GM23338 (cell line): ENCODE results near the gene DGAT2. TPM values are rescaled to one million over a fixed set of nuclear protein-coding genes. Genes with fewer than 3 reads are reported as not detected.

Experiments
- ATAC-seq: fragments of 200-7000 bp; cut with Tn5 transposase; 3 replicates; pipeline ENCODE4 v1.9.1; 2020
- DNase-seq: peaks from one replicate; pipeline ENCODE4 v3.0.0-alpha.2; 2015; ENCODE audit warnings: low spot score
- H2AFZ ChIP-seq: fragments of 200-600 bp; sonication (generic); 2 replicates; pipeline ENCODE4 v1.8.0; 2016; ENCODE audit warnings: antibody characterized with exemption, mild to moderate bottlenecking, moderate library complexity
- H3F3A ChIP-seq: fragments of 200-600 bp; sonication (generic); replicated peaks from 2 replicates; pipeline ENCODE4 v1.8.0; 2017; ENCODE audit warnings: antibody characterized with exemption, mixed run types, low read depth
- H3K27ac ChIP-seq: fragments of 200-600 bp; sonication (generic); 2 replicates; pipeline ENCODE4 v1.6.1; 2016; ENCODE audit warnings: low read depth
- H3K27me3 ChIP-seq: fragments of 200-600 bp; sonication (generic); 2 replicates; pipeline ENCODE4 v1.8.0; 2016; ENCODE audit warnings: mild to moderate bottlenecking, mixed run types, moderate library complexity; ENCODE audit not compliant: insufficient read depth
- H3K36me3 ChIP-seq: fragments of 200-600 bp; sonication (generic); 2 replicates; pipeline ENCODE4 v1.8.0; 2016; ENCODE audit warnings: mild to moderate bottlenecking; ENCODE audit not compliant: insufficient read depth
- H3K4me1 ChIP-seq: fragments of 200-600 bp; sonication (generic); 2 replicates; pipeline ENCODE4 v1.8.0; 2016; ENCODE audit warnings: mild to moderate bottlenecking, moderate library complexity; ENCODE audit not compliant: insufficient read depth
- H3K4me2 ChIP-seq: fragments of 200-600 bp; sonication (generic); 2 replicates; pipeline ENCODE4 v1.7.1; 2017; ENCODE audit warnings: mixed run types
- H3K4me3 ChIP-seq: fragments of 200-600 bp; sonication (generic); 2 replicates; pipeline ENCODE4 v1.6.1; 2016; ENCODE audit warnings: mixed run types
- H3K79me2 ChIP-seq: fragments of 200-600 bp; sonication (generic); replicated peaks from 2 replicates; pipeline ENCODE4 v1.8.0; 2017; ENCODE audit warnings: mild to moderate bottlenecking; ENCODE audit not compliant: insufficient read depth
- H3K9me2 ChIP-seq: fragments of 200-600 bp; sonication (generic); 2 replicates; pipeline ENCODE4 v1.8.0; 2017; ENCODE audit not compliant: insufficient read depth
- H4K20me1 ChIP-seq: fragments of 200-600 bp; sonication (generic); replicated peaks from 2 replicates; pipeline ENCODE4 v1.8.0; 2017; ENCODE audit warnings: mild to moderate bottlenecking; ENCODE audit not compliant: insufficient read depth
- H3K27ac Mint-ChIP-seq: 2 replicates; pipeline ENCODE4 v1.8.0; 2020; ENCODE audit warnings: inconsistent platforms, mild to moderate bottlenecking, moderate library complexity, mixed read lengths
- H3K27me3 Mint-ChIP-seq: 3 replicates; pipeline ENCODE4 v1.8.0; 2022; ENCODE audit warnings: low read depth, mild to moderate bottlenecking, moderate library complexity, mixed read lengths, inconsistent platforms; ENCODE audit not compliant: insufficient read depth, poor library complexity
- H3K36me3 Mint-ChIP-seq: 3 replicates; pipeline ENCODE4 v1.8.0; 2021; ENCODE audit warnings: low read depth, mild to moderate bottlenecking, inconsistent platforms, moderate library complexity, mixed read lengths
- H3K4me1 Mint-ChIP-seq: 3 replicates; pipeline ENCODE4 v1.8.0; 2020; ENCODE audit warnings: mild to moderate bottlenecking, inconsistent platforms, mixed read lengths
- H3K4me3 Mint-ChIP-seq: 3 replicates; pipeline ENCODE4 v1.8.0; 2021; ENCODE audit warnings: moderate library complexity, mild to moderate bottlenecking, inconsistent platforms, mixed read lengths
- H3K9me3 Mint-ChIP-seq: 3 replicates; pipeline ENCODE4 v1.8.0; 2020; ENCODE audit warnings: moderate library complexity, mild to moderate bottlenecking, inconsistent platforms, mixed read lengths
- CREB1 ChIP-seq: fragments of 250-450 bp; sonication (Bioruptor Pico); IDR thresholded peaks from 2 replicates; pipeline ENCODE4 v1.5.0; 2020; ENCODE audit warnings: low read depth, mild to moderate bottlenecking, moderate library complexity
- EZH2 ChIP-seq: fragments of 200-600 bp; sonication (generic); IDR thresholded peaks from one replicate; pipeline ENCODE4 v1.8.0; 2017; ENCODE audit warnings: antibody characterized with exemption, mild to moderate bottlenecking, low read depth; ENCODE audit not compliant: unreplicated experiment
- EZH2phosphoT487 ChIP-seq: fragments of 200-600 bp; sonication (generic); IDR thresholded peaks from one replicate; pipeline ENCODE4 v1.8.1; 2018; ENCODE audit warnings: antibody characterized with exemption; ENCODE audit not compliant: unreplicated experiment
- JUNB ChIP-seq: IDR thresholded peaks from one replicate; pipeline ENCODE4 v1.6.1; 2016; ENCODE audit warnings: antibody characterized with exemption; ENCODE audit not compliant: unreplicated experiment
- NANOG ChIP-seq: IDR thresholded peaks from 2 replicates; pipeline ENCODE4 v1.6.1; 2016; ENCODE audit warnings: antibody characterized with exemption, borderline replicate concordance
- POLR2AphosphoS5 ChIP-seq: IDR thresholded peaks from 2 replicates; pipeline ENCODE4 v1.6.1; 2016; ENCODE audit warnings: antibody characterized with exemption, low read depth
- ZNF114 ChIP-seq: fragments of 250-450 bp; sonication (Bioruptor Pico); IDR thresholded peaks from 2 replicates; pipeline ENCODE4 v1.5.0; 2020; ENCODE audit warnings: mild to moderate bottlenecking, moderate library complexity
- ZNF331 ChIP-seq: fragments of 250-450 bp; sonication (Bioruptor Pico); IDR thresholded peaks from 2 replicates; pipeline ENCODE4 v1.5.0; 2020; ENCODE audit warnings: low read depth, mild to moderate bottlenecking, moderate library complexity
- polyA plus RNA-seq: library from polyadenylated mRNA; unstranded; fragments of >200 nt; fragmentation: Nextera tagmentation; extraction: Ambion mirVana; gene quantifications from 2 replicates; pipeline ENCODE4 v1.2.1, GENCODE V29; 2016
- total RNA-seq: library from RNA; depleted of rRNA; stranded (reverse); fragments of >200 nt; shearing (Covaris generic); gene quantifications from 2 replicates; pipeline ENCODE4 v1.2.3, GENCODE V29; 2014
- TF ChIP-seq, protein P1 (sequence below): fragments of 250-450 bp; sonication (Bioruptor Pico); IDR thresholded peaks from 2 replicates; pipeline ENCODE4 v1.5.0; 2020; ENCODE audit warnings: mild to moderate bottlenecking, moderate library complexity
- TF ChIP-seq, protein P2 (sequence below), 2 experiments: fragments of 200-600 bp in 1 of 2; sonication (generic) in 1 of 2; conservative IDR thresholded peaks; 2 replicates each; pipeline versions ENCODE4 v1.5.1 to v1.6.1; 2016 to 2017; ENCODE audit warnings: antibody characterized with exemption in 2 of 2, low read depth in 2 of 2, mild to moderate bottlenecking in 2 of 2, moderate library complexity in 1 of 2

DGAT2 gene
- total and polyA plus RNA-seq, 2 experiments from 2014 or later = 1.9 to 2.6 TPM

DNA sequence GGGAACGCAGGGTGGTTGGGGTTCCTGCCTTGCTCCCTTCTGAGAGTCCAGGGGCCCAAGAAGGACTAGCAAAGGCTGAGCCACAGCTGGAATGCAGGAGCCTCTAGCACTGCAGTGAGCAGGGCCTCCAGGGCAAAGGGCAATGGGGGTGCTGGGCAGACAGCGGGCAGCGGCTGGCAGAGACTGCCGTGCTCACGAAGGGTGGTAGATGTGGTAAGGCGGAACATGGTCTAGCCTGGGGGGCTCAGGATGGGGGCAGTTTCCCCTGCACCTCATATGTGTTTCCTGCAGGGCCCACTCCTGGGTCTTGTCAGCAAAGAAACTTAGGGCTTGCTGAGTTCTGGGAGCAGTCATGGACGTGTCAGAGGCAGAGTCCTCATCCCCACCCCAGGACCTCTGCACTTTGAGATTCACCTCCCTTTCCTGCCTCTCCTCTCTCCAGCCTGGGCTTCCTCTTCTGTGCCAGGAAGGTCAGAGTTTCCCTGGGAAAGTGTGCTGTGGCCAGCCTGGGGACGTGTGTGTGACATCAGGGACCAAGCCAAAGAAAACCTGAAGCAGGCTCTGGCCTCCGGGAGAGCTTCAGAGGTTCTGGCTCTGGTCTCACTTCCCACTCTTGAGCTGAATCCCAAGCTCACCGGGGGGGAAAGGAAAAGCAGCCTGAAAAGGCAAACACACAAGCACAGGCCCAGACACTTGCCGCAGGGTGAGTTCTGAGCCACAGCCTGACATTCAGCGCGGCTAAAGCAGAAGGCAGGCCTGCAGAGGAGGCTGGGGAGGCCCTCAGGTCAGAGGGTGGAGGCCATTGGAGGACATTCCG, 46.5 kb upstream of the DGAT2 start (continued):
- TF ChIP-seq, protein P1, sequence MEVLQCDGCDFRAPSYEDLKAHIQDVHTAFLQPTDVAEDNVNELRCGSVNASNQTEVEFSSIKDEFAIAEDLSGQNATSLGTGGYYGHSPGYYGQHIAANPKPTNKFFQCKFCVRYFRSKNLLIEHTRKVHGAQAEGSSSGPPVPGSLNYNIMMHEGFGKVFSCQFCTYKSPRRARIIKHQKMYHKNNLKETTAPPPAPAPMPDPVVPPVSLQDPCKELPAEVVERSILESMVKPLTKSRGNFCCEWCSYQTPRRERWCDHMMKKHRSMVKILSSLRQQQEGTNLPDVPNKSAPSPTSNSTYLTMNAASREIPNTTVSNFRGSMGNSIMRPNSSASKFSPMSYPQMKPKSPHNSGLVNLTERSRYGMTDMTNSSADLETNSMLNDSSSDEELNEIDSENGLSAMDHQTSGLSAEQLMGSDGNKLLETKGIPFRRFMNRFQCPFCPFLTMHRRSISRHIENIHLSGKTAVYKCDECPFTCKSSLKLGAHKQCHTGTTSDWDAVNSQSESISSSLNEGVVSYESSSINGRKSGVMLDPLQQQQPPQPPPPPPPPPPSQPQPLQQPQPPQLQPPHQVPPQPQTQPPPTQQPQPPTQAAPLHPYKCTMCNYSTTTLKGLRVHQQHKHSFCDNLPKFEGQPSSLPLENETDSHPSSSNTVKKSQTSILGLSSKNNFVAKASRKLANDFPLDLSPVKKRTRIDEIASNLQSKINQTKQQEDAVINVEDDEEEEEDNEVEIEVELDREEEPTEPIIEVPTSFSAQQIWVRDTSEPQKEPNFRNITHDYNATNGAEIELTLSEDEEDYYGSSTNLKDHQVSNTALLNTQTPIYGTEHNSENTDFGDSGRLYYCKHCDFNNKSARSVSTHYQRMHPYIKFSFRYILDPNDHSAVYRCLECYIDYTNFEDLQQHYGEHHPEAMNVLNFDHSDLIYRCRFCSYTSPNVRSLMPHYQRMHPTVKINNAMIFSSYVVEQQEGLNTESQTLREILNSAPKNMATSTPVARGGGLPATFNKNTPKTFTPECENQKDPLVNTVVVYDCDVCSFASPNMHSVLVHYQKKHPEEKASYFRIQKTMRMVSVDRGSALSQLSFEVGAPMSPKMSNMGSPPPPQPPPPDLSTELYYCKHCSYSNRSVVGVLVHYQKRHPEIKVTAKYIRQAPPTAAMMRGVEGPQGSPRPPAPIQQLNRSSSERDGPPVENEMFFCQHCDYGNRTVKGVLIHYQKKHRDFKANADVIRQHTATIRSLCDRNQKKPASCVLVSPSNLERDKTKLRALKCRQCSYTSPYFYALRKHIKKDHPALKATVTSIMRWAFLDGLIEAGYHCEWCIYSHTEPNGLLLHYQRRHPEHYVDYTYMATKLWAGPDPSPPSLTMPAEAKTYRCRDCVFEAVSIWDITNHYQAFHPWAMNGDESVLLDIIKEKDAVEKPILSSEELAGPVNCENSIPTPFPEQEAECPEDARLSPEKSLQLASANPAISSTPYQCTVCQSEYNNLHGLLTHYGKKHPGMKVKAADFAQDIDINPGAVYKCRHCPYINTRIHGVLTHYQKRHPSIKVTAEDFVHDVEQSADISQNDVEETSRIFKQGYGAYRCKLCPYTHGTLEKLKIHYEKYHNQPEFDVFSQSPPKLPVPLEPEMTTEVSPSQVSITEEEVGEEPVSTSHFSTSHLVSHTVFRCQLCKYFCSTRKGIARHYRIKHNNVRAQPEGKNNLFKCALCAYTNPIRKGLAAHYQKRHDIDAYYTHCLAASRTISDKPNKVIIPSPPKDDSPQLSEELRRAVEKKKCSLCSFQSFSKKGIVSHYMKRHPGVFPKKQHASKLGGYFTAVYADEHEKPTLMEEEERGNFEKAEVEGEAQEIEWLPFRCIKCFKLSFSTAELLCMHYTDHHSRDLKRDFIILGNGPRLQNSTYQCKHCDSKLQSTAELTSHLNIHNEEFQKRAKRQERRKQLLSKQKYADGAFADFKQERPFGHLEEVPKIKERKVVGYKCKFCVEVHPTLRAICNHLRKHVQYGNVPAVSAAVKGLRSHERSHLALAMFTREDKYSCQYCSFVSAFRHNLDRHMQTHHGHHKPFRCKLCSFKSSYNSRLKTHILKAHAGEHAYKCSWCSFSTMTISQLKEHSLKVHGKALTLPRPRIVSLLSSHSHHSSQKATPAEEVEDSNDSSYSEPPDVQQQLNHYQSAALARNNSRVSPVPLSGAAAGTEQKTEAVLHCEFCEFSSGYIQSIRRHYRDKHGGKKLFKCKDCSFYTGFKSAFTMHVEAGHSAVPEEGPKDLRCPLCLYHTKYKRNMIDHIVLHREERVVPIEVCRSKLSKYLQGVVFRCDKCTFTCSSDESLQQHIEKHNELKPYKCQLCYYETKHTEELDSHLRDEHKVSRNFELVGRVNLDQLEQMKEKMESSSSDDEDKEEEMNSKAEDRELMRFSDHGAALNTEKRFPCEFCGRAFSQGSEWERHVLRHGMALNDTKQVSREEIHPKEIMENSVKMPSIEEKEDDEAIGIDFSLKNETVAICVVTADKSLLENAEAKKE = no peak
- no peak for TF ChIP-seq CREB1 (CRISPR knock-in tag)
- TF ChIP-seq POLR2AphosphoS5 = no peak
- TF ChIP-seq, protein P2, sequence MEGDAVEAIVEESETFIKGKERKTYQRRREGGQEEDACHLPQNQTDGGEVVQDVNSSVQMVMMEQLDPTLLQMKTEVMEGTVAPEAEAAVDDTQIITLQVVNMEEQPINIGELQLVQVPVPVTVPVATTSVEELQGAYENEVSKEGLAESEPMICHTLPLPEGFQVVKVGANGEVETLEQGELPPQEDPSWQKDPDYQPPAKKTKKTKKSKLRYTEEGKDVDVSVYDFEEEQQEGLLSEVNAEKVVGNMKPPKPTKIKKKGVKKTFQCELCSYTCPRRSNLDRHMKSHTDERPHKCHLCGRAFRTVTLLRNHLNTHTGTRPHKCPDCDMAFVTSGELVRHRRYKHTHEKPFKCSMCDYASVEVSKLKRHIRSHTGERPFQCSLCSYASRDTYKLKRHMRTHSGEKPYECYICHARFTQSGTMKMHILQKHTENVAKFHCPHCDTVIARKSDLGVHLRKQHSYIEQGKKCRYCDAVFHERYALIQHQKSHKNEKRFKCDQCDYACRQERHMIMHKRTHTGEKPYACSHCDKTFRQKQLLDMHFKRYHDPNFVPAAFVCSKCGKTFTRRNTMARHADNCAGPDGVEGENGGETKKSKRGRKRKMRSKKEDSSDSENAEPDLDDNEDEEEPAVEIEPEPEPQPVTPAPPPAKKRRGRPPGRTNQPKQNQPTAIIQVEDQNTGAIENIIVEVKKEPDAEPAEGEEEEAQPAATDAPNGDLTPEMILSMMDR (conservative IDR thresholded peaks at IDR 0.05; ENCODE audit: low read depth in 2 of 2) = no peak

DNA sequence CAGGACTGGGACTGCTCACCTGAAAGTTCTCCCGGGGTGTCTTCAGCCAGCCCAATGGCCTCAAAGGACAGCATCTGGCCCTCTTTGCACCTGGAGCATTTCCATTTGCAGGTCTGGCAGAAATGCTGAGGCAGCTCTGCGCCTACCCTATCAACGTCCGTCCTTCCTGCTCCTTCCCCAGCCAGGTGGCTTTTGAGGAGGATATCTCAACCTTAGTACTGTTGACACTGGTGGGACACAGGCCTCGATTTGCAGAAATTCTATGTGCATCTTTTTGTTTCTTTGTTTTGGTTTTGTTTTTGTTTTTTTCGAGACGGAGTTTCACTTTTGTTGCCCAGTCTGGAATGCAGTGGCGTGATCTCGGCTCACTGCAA, 45.9 kb upstream of the DGAT2 start:
- Histone ChIP-seq H3F3A (no peaks in the 10 kb centered on the region), H3K27me3 (peaks cover 12% of the 10 kb centered on the region; the same call in 1 of the 2 replicates), H3K4me1 (no peaks in the 10 kb centered on the region), H3K36me3 (no peaks in the 10 kb centered on the region), H3K27ac (no peak overlapping the region), H3K4me3 (no peak overlapping the region), H3K79me2 (no peaks in the 10 kb centered on the region), H3K4me2 (no peak overlapping the region), H4K20me1 (no peaks in the 10 kb centered on the region; the same call in 1 of the 2 replicates), H2AFZ (no peak overlapping the region), H3K9me2 (0 out of 2 replicates have a peak, but pooled peaks cover 4% of the 10 kb centered on the region)
- no peak overlapping the region for H3K27ac Mint-ChIP-seq
- no peaks in the 10 kb centered on the region for H3K36me3 Mint-ChIP-seq
- peaks cover 11% of the 10 kb centered on the region for H3K27me3 Mint-ChIP-seq
- ATAC-seq = no peak
- no peaks in the 10 kb centered on the region for H3K4me1 Mint-ChIP-seq
- no peak overlapping the region for H3K4me3 Mint-ChIP-seq
- DNase-seq = no peak
- H3K9me3 Mint-ChIP-seq = no peaks in the 10 kb centered on the region
- TF ChIP-seq CREB1 (CRISPR knock-in tag) = no peak
- TF ChIP-seq POLR2AphosphoS5 = no peak
- no peak for TF ChIP-seq EZH2
- no peak for TF ChIP-seq EZH2phosphoT487
- no peak for TF ChIP-seq ZNF331 (CRISPR knock-in tag)
- no peak for TF ChIP-seq JUNB
- no peak for TF ChIP-seq ZNF114
- TF ChIP-seq, protein P2 (conservative IDR thresholded peaks at IDR 0.05; ENCODE audit: low read depth in 2 of 2) = no peak
- TF ChIP-seq NANOG = no peak
